Panc1 (cell line): Measurements from ENCODE around the gene GALNT18. TPM values are rescaled to one million over a fixed set of nuclear protein-coding genes. Genes with fewer than 3 reads are reported as not detected.

Source experiments
- ATAC-seq: fragments of 200-7000 bp; cut with Tn5 transposase; 2 replicates; pipeline ENCODE4 v1.9.1; 2020; ENCODE audit warnings: mild to moderate bottlenecking, moderate library complexity
- BruUV-seq: library from RNA; stranded (reverse); fragments of 400-500 nt; replicated peaks from 2 replicates; lab custom pipeline; 2021; lab: Mats Ljungman, UMichigan
- CTCF ChIA-PET: fragments of 300-600 bp; sonication (Branson Sonifier 250); formaldehyde crosslinking; loops from one replicate; lab custom pipeline; 2022; ENCODE audit warnings: antibody characterized with exemption; lab: Charles Lee
- POLR2A ChIA-PET: fragments of 300-600 bp; sonication (Branson Sonifier 250); formaldehyde crosslinking; loops from one replicate; lab custom pipeline; 2022; ENCODE audit warnings: antibody characterized with exemption; lab: Charles Lee
- DNase-seq: peaks from one replicate; pipeline ENCODE4 v3.0.0-alpha.2; 2010; ENCODE audit warnings: low read depth, low spot score
- H3K27ac ChIP-seq: 2 replicates; pipeline ENCODE4 v1.5.1; 2011; ENCODE audit warnings: mild to moderate bottlenecking, low read length, inconsistent platforms
- H3K27me3 ChIP-seq: fragments of 200-500 bp; sonication (Bioruptor generic); 2 replicates; pipeline ENCODE4 v1.6.0; 2014; ENCODE audit warnings: low read length, inconsistent platforms; ENCODE audit not compliant: control insufficient read depth, insufficient read depth
- H3K36me3 ChIP-seq: fragments of 200-500 bp; sonication (Bioruptor generic); 2 replicates; pipeline ENCODE4 v1.5.1; 2014; ENCODE audit warnings: inconsistent platforms, mild to moderate bottlenecking, low read length, moderate library complexity; ENCODE audit not compliant: control insufficient read depth, insufficient read depth
- H3K4me1 ChIP-seq: 2 replicates; pipeline ENCODE4 v1.5.1; 2011; ENCODE audit warnings: inconsistent platforms, mild to moderate bottlenecking, low read length, moderate library complexity; ENCODE audit not compliant: control insufficient read depth, insufficient read depth
- H3K4me3 ChIP-seq, 2 experiments: 2 replicates each; pipeline ENCODE4 v1.5.1; 2011 to 2012; ENCODE audit warnings: low read depth in 2 of 2, low read length in 2 of 2, mild to moderate bottlenecking in 2 of 2, inconsistent platforms in 1 of 2, moderate library complexity in 1 of 2
- H3K9me3 ChIP-seq: fragments of 200-500 bp; sonication (Bioruptor generic); 2 replicates; pipeline ENCODE4 v1.5.1; 2014; ENCODE audit warnings: low read depth, mild to moderate bottlenecking, inconsistent platforms, low read length, moderate library complexity; ENCODE audit not compliant: control insufficient read depth, insufficient read depth
- CTCF ChIP-seq: fragments of 450-650 bp; IDR thresholded peaks from 2 replicates; pipeline ENCODE4 v1.5.1; 2017; ENCODE audit warnings: mild to moderate bottlenecking
- POLR2AphosphoS5 ChIP-seq: IDR thresholded peaks from 2 replicates; pipeline ENCODE4 v1.6.1; 2012; ENCODE audit warnings: mild to moderate bottlenecking, low read depth, low read length, moderate library complexity
- REST ChIP-seq, 2 experiments: IDR thresholded peaks; 2 replicates each; pipeline ENCODE4 v1.6.1; 2011 to 2012; ENCODE audit warnings: low read depth in 2 of 2, control low read depth in 1 of 2, low read length in 1 of 2, mild to moderate bottlenecking in 1 of 2, moderate library complexity in 1 of 2; ENCODE audit not compliant: insufficient read depth in 1 of 2
- SIN3A ChIP-seq: IDR thresholded peaks from 2 replicates; pipeline ENCODE4 v1.6.1; 2012; ENCODE audit warnings: low read depth, mild to moderate bottlenecking, low read length, moderate library complexity, borderline replicate concordance; ENCODE audit not compliant: insufficient read depth
- TCF7L2 ChIP-seq: IDR thresholded peaks from 2 replicates; pipeline ENCODE4 v1.6.1; 2011; ENCODE audit warnings: mild to moderate bottlenecking, low read depth, low read length, inconsistent platforms
- in situ Hi-C: cut with HindIII; loops from 2 replicates; pipeline ENCODE4 v1.10.0; 2016; ENCODE audit warnings: low sequenced_read_pairs, low pct_unique_long_range_greater_than_20kb
- intact Hi-C: fragments of 100-400 bp; cut with micrococcal nuclease; formaldehyde crosslinking; loops from one replicate; pipeline ENCODE4 v1.10.0; 2022; ENCODE audit not compliant: unreplicated experiment
- total RNA-seq: library from RNA; stranded (reverse); gene quantifications from one replicate; pipeline ENCODE4 v1.2.1, GENCODE V29; 2021; ENCODE audit not compliant: unreplicated experiment

Gene GALNT18
- total RNA-seq, 1 experiment from 2014 or later: 8.6 TPM

- no TSS peak for BruUV-seq
- POLR2A ChIA-PET: no interaction called here
Measured at GRCh38 chr11:11380340-11380739, 241.5 kb downstream of the GALNT18 start.

GRCh38 chr11:11379661-11380060 is 242.1 kb downstream of the GALNT18 start:
- no peak for ATAC-seq
- no peaks in the 10 kb centered on the region for H3K9me3 ChIP-seq
- in situ Hi-C loops (no loop called here), intact Hi-C loops (no loop called here)
- no peak overlapping the region for H3K27ac ChIP-seq
- ChIA-PET CTCF (no interaction called here), POLR2A (no interaction called here)
- H3K36me3 ChIP-seq: no peaks in the 10 kb centered on the region
- TF ChIP-seq CTCF: no peak
- TF ChIP-seq REST (IDR thresholded peaks at IDR 0.05; ENCODE audit: insufficient read depth in 1 of 2, low read depth in 2 of 2, low read length in 1 of 2): no peak
- no peak for TF ChIP-seq TCF7L2
- TF ChIP-seq SIN3A: no peak
- no peak for TF ChIP-seq POLR2AphosphoS5
- H3K27me3 ChIP-seq: no peaks in the 10 kb centered on the region
- no TSS peak for BruUV-seq
- no peak overlapping the region for H3K4me3 ChIP-seq
- no peaks in the 10 kb centered on the region for H3K4me1 ChIP-seq
- no peak for DNase-seq

More at GRCh38 chr11:11380340-11380739, 241.5 kb downstream of the GALNT18 start:
- no peak overlapping the region for H3K27ac ChIP-seq
- no peaks in the 10 kb centered on the region for H3K9me3 ChIP-seq
- ATAC-seq: no peak
- H3K4me3 ChIP-seq: no peak overlapping the region
- intact Hi-C loops: no loop called here
- CTCF ChIA-PET: no interaction called here
- TF ChIP-seq TCF7L2 (no peak), POLR2AphosphoS5 (no peak), REST (IDR thresholded peaks at IDR 0.05; ENCODE audit: insufficient read depth in 1 of 2, low read depth in 2 of 2, low read length in 1 of 2) (no peak), CTCF (no peak), SIN3A (no peak)
- in situ Hi-C loops: no loop called here
- H3K36me3 ChIP-seq: no peaks in the 10 kb centered on the region
- DNase-seq: no peak
- H3K4me1 ChIP-seq: no peaks in the 10 kb centered on the region
- no peaks in the 10 kb centered on the region for H3K27me3 ChIP-seq
